RWPE1 (cell line): ENCODE results near the gene JMJD1C.

Experiments used
- CTCF ChIA-PET: fragments of 350-600 bp; sonication (Branson Sonifier 250); formaldehyde crosslinking; extraction: SDS; loops from one replicate; lab custom pipeline; 2021; lab: Yijun Ruan, JAX
- POLR2A ChIA-PET: fragments of 400-600 bp; formaldehyde crosslinking; extraction: SDS; loops from one replicate; lab custom pipeline; 2020; ENCODE audit warnings: antibody characterized with exemption; ENCODE audit not compliant: low non-redundant PET; lab: Yijun Ruan, JAX
- DNase-seq: peaks from one replicate; pipeline ENCODE4 v3.0.0; 2012; ENCODE audit warnings: low spot score
- H3K27ac ChIP-seq: fragments of 450-650 bp; 2 replicates; pipeline ENCODE4 v1.5.1; 2017
- CTCF ChIP-seq: fragments of 450-650 bp; conservative IDR thresholded peaks from 2 replicates; pipeline ENCODE4 v1.5.1; 2017; ENCODE audit warnings: low read depth, mild to moderate bottlenecking

Gene JMJD1C

GRCh38 chr10:63458177-63458576 lies 7.6 kb downstream of the JMJD1C start:
- POLR2A ChIA-PET: no interaction called here
- CTCF ChIA-PET: interaction anchor here (1.0 kb wide), 1 partner anchor 171 kb away, joined by 3 read pairs; no protein-coding TSS in a partner anchor
- no peak for DNase-seq

GRCh38 chr10:63457594-63457993 lies 8.2 kb downstream of the JMJD1C start:
- ChIA-PET POLR2A (no interaction called here), CTCF (interaction anchor here (1.0 kb wide), 1 partner anchor 172 kb away, joined by 3 read pairs; no protein-coding TSS in a partner anchor)
- TF ChIP-seq CTCF: no peak
- no peak overlapping the region for H3K27ac ChIP-seq
- DNase-seq: no peak

More at GRCh38 chr10:63458177-63458576, 7.6 kb downstream of the JMJD1C start:
- no peak overlapping the region for H3K27ac ChIP-seq
- TF ChIP-seq CTCF: no peak

GRCh38 chr10:63456437-63457210 lies 9.2 kb downstream of the JMJD1C start:
- peak; percentile 13 for DNase-seq
- no peak overlapping the region for H3K27ac ChIP-seq
- ChIA-PET POLR2A (no interaction called here), CTCF (interaction anchor here (0.5 kb wide), 1 partner anchor 103 kb away, joined by 3 read pairs; no protein-coding TSS in a partner anchor)
- TF ChIP-seq CTCF: no peak

- no peak overlapping the region for H3K27ac ChIP-seq
- no peak for TF ChIP-seq CTCF
- POLR2A ChIA-PET: no interaction called here
- CTCF ChIA-PET: interaction anchor here (0.7 kb wide), 1 partner anchor 27 kb away, joined by 3 read pairs; no protein-coding TSS in a partner anchor
- no peak for DNase-seq
Observed at GRCh38 chr10:63455507-63455906, 10.3 kb downstream of the JMJD1C start.

- POLR2A ChIA-PET: no interaction called here
- DNase-seq: no peak
- no peak overlapping the region for H3K27ac ChIP-seq
- CTCF ChIA-PET: interaction anchor here (0.6 to 0.7 kb wide), 2 partner anchors 40 to 53 kb away, joined by 3 to 5 read pairs; no protein-coding TSS in a partner anchor
- TF ChIP-seq CTCF: no peak
Observed at GRCh38 chr10:63454631-63455030, 11.1 kb downstream of the JMJD1C start.

GRCh38 chr10:63452524-63452923 lies 13.3 kb downstream of the JMJD1C start:
- DNase-seq: no peak
- POLR2A ChIA-PET: no interaction called here
- no peak overlapping the region for H3K27ac ChIP-seq
- CTCF ChIA-PET: no interaction called here
- no peak for TF ChIP-seq CTCF
